ENCODE measurements around the gene RASSF3.

GRCh38 chr12:64718649-64719048 is 108.4 kb downstream of the RASSF3 start:
- TF ChIP-seq CTCF (conservative IDR thresholded peaks at IDR 0.05; ENCODE audit: low read depth, low read length) (no peak), EZH2phosphoT487 (IDR thresholded peaks at IDR 0.05; ENCODE audit: borderline replicate concordance, low read length) (no peak)
